Adrenal gland (tissue), 5 donors: ENCODE measurements around the gene LSM11.
"Not testable (repeated sequence)": the region's sequence is repeated elsewhere in the genome, so short reads cannot be mapped to it uniquely, and the experiment has no call there.

Experiments
- CTCF ChIP-seq, 6 experiments: fragments of 450-650 bp in 4 of 6; fragments of 200-600 bp in 2 of 6; sonication (generic) in 1 of 6; IDR thresholded peaks; 1 replicate in 5 of 6; 2 replicates in 1 of 6; pipeline versions ENCODE4 v1.5.1 to v1.8.0; 2016 to 2021; ENCODE audit warnings: antibody characterized with exemption in 6 of 6, mild to moderate bottlenecking in 2 of 6, moderate library complexity in 1 of 6
- POLR2A ChIP-seq, 2 donors: fragments of 450-650 bp; IDR thresholded peaks; one replicate each; pipeline ENCODE4 v1.6.1; 2017; ENCODE audit warnings: antibody characterized with exemption in 2 of 2, mild to moderate bottlenecking in 2 of 2, moderate library complexity in 1 of 2
- donor health status: DM: no; HTN: no; CAD: no.

GRCh38 chr5:157696154-157696553, 47.4 kb upstream of the LSM11 start:
- not testable (repeated sequence) for TF ChIP-seq CTCF, POLR2A (IDR thresholded peaks at IDR 0.05)
